NCI-H82 (cell line): Measurements from ENCODE around the gene GNAO1.
A peak's percentile ranks its signal among the peaks of the same experiment; 100 is the strongest.

Experiments used
- DNase-seq: peaks from one replicate; lab custom pipeline; 2025; lab: John Stamatoyannopoulos, UW

Gene GNAO1

DNA sequence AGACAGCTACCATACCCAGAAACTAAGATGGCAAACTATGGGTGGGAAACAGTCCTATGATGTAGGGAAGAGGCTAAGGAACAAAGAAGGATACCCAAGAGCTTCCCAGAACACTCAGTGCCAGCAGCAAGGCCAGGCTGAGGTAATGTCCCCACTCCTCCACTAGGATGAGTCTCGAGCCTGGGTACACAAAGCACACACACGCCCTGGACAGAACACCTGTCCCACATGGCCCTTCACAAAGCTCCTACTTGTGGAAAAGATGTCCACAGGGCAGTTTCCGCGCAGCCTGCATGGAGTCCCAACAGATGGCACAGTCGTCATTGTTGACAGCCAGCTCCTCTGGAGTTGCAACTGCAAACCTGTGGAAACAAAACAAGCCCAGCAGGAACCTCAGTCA is 210.2 kb downstream of the GNAO1 start:
- DNase-seq, result peak; percentile 55

DNA sequence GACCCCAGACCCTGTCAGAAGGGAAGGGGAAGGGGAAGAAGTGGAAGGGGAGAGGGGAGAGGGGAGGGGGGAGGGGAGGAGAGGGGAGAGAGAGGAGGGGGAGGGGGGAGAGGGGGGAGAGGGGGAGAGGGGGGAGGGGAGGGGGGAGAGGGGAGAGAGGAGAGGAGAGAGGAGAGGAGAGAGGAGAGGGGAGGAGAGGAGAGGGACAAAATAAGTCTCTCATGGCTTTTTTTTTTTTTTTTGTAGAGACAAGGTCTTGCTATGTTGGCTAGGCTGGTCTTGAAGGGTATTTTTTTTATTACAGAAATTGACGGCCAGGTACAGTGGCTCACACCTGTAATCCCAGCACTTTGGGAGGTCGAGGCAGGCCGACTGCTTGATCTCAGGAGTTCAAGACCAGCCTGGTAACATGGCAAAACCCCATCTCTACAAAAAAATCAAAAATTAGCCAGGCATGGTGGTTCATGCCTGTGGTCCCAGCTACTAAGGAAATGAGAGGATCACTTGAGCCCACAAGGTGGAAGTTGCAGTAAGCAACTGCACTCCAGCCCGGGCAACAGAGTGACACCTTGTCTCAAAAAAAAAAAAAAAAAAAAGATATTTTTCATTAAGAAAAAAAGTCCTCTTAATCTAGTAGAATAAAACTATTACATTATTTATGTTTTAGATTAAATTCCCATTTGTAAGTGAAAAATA is 214.8 kb downstream of the GNAO1 start:
- DNase-seq, result no peak
